ENCODE data around the gene CNIH2. TPM values are rescaled to one million over a fixed set of nuclear protein-coding genes. Genes with fewer than 3 reads are reported as not detected.

Gene CNIH2
- total RNA-seq, 1 experiment from 2014 or later, result 1.3 TPM

- ChIA-PET CTCF (interaction anchor here (1.4 kb wide), 1 partner anchor 9 kb away, joined by 6 read pairs; no protein-coding TSS in a partner anchor), POLR2A (interaction anchor here (1.8 kb wide), 1 partner anchor 10 kb away, joined by 7 read pairs; no protein-coding TSS in a partner anchor), RAD21 (ENCODE audit: low non-redundant PET in 1 of 2, low total read pairs in 2 of 2, uncharacterized antibody in 2 of 2, unreplicated experiment in 2 of 2) (no interaction called here)
- TF ChIP-seq REST (IDR thresholded peaks at IDR 0.05; ENCODE audit: low read depth) (no peak), MAX (IDR thresholded peaks at IDR 0.05) (no peak), EGR1 (IDR thresholded peaks at IDR 0.05; ENCODE audit: low read depth) (no peak), EZH2phosphoT487 (IDR thresholded peaks at IDR 0.05; ENCODE audit: borderline replicate concordance) (no peak), POLR2A (IDR thresholded peaks at IDR 0.05; ENCODE audit: borderline replicate concordance, extremely low read depth, insufficient read depth, insufficient read length) (no peak), CTCF (IDR thresholded peaks at IDR 0.05 in 2 of 3, conservative IDR thresholded peaks at IDR 0.05 in 1 of 3; ENCODE audit: borderline replicate concordance in 1 of 3, insufficient read depth in 1 of 3, low read depth in 2 of 3, low read length in 2 of 3) (no peak), ELF1 (IDR thresholded peaks at IDR 0.05; ENCODE audit: borderline replicate concordance, low read depth) (no peak), SRF (IDR thresholded peaks at IDR 0.05; ENCODE audit: low read depth) (no peak), RAD21 (IDR thresholded peaks at IDR 0.05; ENCODE audit: low read depth) (no peak)
- H4K20me1 ChIP-seq (ENCODE audit: insufficient read depth), result no peaks in the 10 kb centered on the region
- peaks cover 0 to 23% of the 10 kb centered on the region in 2 experiments; a peak in 2 of 4 replicates for H3K4me1 ChIP-seq (ENCODE audit: control insufficient read depth in 1 of 2, insufficient read depth in 2 of 2, low read length in 2 of 2)
- no peaks in the 10 kb centered on the region for H3K9me2 ChIP-seq (ENCODE audit: insufficient read depth)
- H3K27ac ChIP-seq (ENCODE audit: low read depth, low read length), result no peak overlapping the region
- no peak overlapping the region for H3K4me2 ChIP-seq (ENCODE audit: low read length)
- no peaks in the 10 kb centered on the region for H3K27me3 ChIP-seq (ENCODE audit: insufficient read depth, low read length)
- intact Hi-C loops (cut with micrococcal nuclease), result no loop called here
- H3K36me3 ChIP-seq (ENCODE audit: control insufficient read depth in 1 of 2, insufficient read depth in 2 of 2, low read length in 2 of 2), result no peaks in the 10 kb centered on the region
- BruUV-seq (replicated peaks), result no TSS peak
- ATAC-seq, result no peak
- no peak for DNase-seq (ENCODE audit: low read depth, low spot score)
- H3K4me3 ChIP-seq (replicated peaks in 1 of 2; ENCODE audit: low read depth in 1 of 2, low read length in 2 of 2), result no peak overlapping the region
- no peak overlapping the region for H3K9ac ChIP-seq (ENCODE audit: low read length)
- H3K79me2 ChIP-seq (ENCODE audit: insufficient read depth, low read length), result no peaks in the 10 kb centered on the region
- H2AFZ ChIP-seq (ENCODE audit: low read depth, low read length, poor library complexity, severe bottlenecking), result no peak overlapping the region
- H3K9me3 ChIP-seq (ENCODE audit: control insufficient read depth in 1 of 2, insufficient read depth in 1 of 2, low read depth in 1 of 2, low read length in 2 of 2), result no peaks in the 10 kb centered on the region
These were observed 43.6 kb downstream of the CNIH2 start for GRCh38 chr11:66321606-66322005.

Data from HCT116 (cell line).